ENCODE data around the gene BCAR1. TPM values are rescaled to one million over a fixed set of nuclear protein-coding genes. Genes with fewer than 3 reads are reported as not detected.

Gene BCAR1
- total and polyA plus RNA-seq, 2 of the 13 experiments (the other 11 are each of a cell fraction or from before 2014, with no cell fraction given), result 48.1 to 51.7 TPM

GRCh38 chr16:75265911-75266701, 14.7 kb upstream of the BCAR1 start (continued):
- TF ChIP-seq, protein P1, sequence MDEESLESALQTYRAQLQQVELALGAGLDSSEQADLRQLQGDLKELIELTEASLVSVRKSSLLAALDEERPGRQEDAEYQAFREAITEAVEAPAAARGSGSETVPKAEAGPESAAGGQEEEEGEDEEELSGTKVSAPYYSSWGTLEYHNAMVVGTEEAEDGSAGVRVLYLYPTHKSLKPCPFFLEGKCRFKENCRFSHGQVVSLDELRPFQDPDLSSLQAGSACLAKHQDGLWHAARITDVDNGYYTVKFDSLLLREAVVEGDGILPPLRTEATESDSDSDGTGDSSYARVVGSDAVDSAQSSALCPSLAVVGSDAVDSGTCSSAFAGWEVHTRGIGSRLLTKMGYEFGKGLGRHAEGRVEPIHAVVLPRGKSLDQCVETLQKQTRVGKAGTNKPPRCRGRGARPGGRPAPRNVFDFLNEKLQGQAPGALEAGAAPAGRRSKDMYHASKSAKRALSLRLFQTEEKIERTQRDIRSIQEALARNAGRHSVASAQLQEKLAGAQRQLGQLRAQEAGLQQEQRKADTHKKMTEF (CRISPR knock-in tag; IDR thresholded peaks at IDR 0.05), result peak; percentile 87
- TF ChIP-seq NR2F6 (IDR thresholded peaks at IDR 0.05), result no peak
- TF ChIP-seq NR2F6 (CRISPR knock-in tag; IDR thresholded peaks at IDR 0.05), result peak; percentile 34
- TF ChIP-seq, protein P2, sequence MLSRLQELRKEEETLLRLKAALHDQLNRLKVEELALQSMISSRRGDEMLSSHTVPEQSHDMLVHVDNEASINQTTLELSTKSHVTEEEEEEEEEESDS (CRISPR knock-in tag; IDR thresholded peaks at IDR 0.05; ENCODE audit: borderline replicate concordance), result peak; percentile 75; the same call in 1 of the 2 replicates
- TF ChIP-seq HMGXB4 (CRISPR knock-in tag; IDR thresholded peaks at IDR 0.05; ENCODE audit: borderline replicate concordance in 1 of 2, low read depth in 1 of 2), result peak; percentile 88
- TF ChIP-seq SP4 (CRISPR knock-in tag; IDR thresholded peaks at IDR 0.05), result peak; percentile 36; the same call in 1 of the 2 replicates
- peak; percentile 75 for TF ChIP-seq IKZF5 (CRISPR knock-in tag; IDR thresholded peaks at IDR 0.05)
- TF ChIP-seq, protein P3, sequence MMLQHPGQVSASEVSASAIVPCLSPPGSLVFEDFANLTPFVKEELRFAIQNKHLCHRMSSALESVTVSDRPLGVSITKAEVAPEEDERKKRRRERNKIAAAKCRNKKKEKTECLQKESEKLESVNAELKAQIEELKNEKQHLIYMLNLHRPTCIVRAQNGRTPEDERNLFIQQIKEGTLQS (CRISPR knock-in tag; IDR thresholded peaks at IDR 0.05), result peak; percentile 61
- no peak for TF ChIP-seq SRSF4 (IDR thresholded peaks at IDR 0.05; ENCODE audit: low read depth, low read length, poor library complexity, severe bottlenecking)
- peak; percentile 94 for TF ChIP-seq ZNF34 (CRISPR knock-in tag; IDR thresholded peaks at IDR 0.05; ENCODE audit: borderline replicate concordance)
- TF ChIP-seq ZC3H13 (CRISPR knock-in tag; IDR thresholded peaks at IDR 0.05), result peak; percentile 87
- TF ChIP-seq HDAC1 (CRISPR knock-in tag; IDR thresholded peaks at IDR 0.05), result 0 out of 2 replicates have a peak, but pooled peaks have one; percentile 58
- TF ChIP-seq ZFP41 (CRISPR knock-in tag; IDR thresholded peaks at IDR 0.05; ENCODE audit: borderline replicate concordance), result no peak
- TF ChIP-seq ZFYVE20 (CRISPR knock-in tag; IDR thresholded peaks at IDR 0.05; ENCODE audit: borderline replicate concordance, low read depth), result no peak
- TF ChIP-seq GPN1 (CRISPR knock-in tag; IDR thresholded peaks at IDR 0.05; ENCODE audit: borderline replicate concordance), result no peak
- TF ChIP-seq ZNF563 (CRISPR knock-in tag; IDR thresholded peaks at IDR 0.05), result peak; percentile 63; the same call in 1 of the 2 replicates
- peak; percentile 78 for TF ChIP-seq HOXA3 (CRISPR knock-in tag; IDR thresholded peaks at IDR 0.05)
- no peak for TF ChIP-seq SMAD1 (CRISPR knock-in tag; IDR thresholded peaks at IDR 0.05; ENCODE audit: borderline replicate concordance, low read depth)
- 0 out of 4 replicates have a peak, but pooled peaks of 1 of the 2 experiments have one; percentile 10 for TF ChIP-seq EP300 (IDR thresholded peaks at IDR 0.05; ENCODE audit: low read depth in 2 of 2, low read length in 2 of 2)
- TF ChIP-seq EP300 (CRISPR knock-in tag; IDR thresholded peaks at IDR 0.05; ENCODE audit: borderline replicate concordance), result no peak
- no peak for TF ChIP-seq RCOR2 (CRISPR knock-in tag; IDR thresholded peaks at IDR 0.05)

Data from HepG2 (cell line).